GM19240 (cell line): ENCODE results near the gene GYPB.
"Not testable (repeated sequence)": the region's sequence is repeated elsewhere in the genome, so short reads cannot be mapped to it uniquely, and the experiment has no call there.

Experiments used
- DNase-seq: peaks from one replicate; pipeline ENCODE4 v3.0.0; 2011; ENCODE audit warnings: low spot score; ENCODE audit not compliant: insufficient read length

Gene GYPB

GRCh38 chr4:144019277-144019676, at the start of gene GYPB:
TSS of gene GYPB (minus strand) at chr4:144019380. CDS start at chr4:144019287, 93 bp downstream.
- DNase-seq: not testable (repeated sequence)

- not testable (repeated sequence) for DNase-seq
These were observed 42.4 kb upstream of the GYPB start for GRCh38 chr4:144061556-144061955.

GRCh38 chr4:144060234-144060859, 41.2 kb upstream of the GYPB start:
- DNase-seq: not testable (repeated sequence)

GRCh38 chr4:144056800-144057199, 37.6 kb upstream of the GYPB start:
- no peak for DNase-seq

GRCh38 chr4:144055336-144055735, 36.2 kb upstream of the GYPB start:
- not testable (repeated sequence) for DNase-seq

GRCh38 chr4:144051494-144051893, 32.3 kb upstream of the GYPB start:
- DNase-seq: not testable (repeated sequence)

GRCh38 chr4:144050631-144051030, 31.5 kb upstream of the GYPB start:
- DNase-seq: not testable (repeated sequence)

- not testable (repeated sequence) for DNase-seq
These were observed 30.6 kb upstream of the GYPB start for GRCh38 chr4:144049495-144050424.

- not testable (repeated sequence) for DNase-seq
These were observed 25.8 kb upstream of the GYPB start for GRCh38 chr4:144044936-144045335.

GRCh38 chr4:144032580-144032979, 13.4 kb upstream of the GYPB start:
- not testable (repeated sequence) for DNase-seq

GRCh38 chr4:144031875-144032274, 12.7 kb upstream of the GYPB start:
- not testable (repeated sequence) for DNase-seq

- DNase-seq: not testable (repeated sequence)
These were observed 12.2 kb upstream of the GYPB start for GRCh38 chr4:144031369-144031768.

GRCh38 chr4:144030708-144031107, 11.5 kb upstream of the GYPB start:
- DNase-seq: not testable (repeated sequence)

- not testable (repeated sequence) for DNase-seq
These were observed 7.5 kb upstream of the GYPB start for GRCh38 chr4:144026682-144027081.

GRCh38 chr4:144024399-144025053, 5.3 kb upstream of the GYPB start:
- DNase-seq: not testable (repeated sequence)

- DNase-seq: not testable (repeated sequence)
These were observed 3.7 kb upstream of the GYPB start for GRCh38 chr4:144022772-144023400.

GRCh38 chr4:144021336-144021990, 2.3 kb upstream of the GYPB start:
- not testable (repeated sequence) for DNase-seq

- DNase-seq: not testable (repeated sequence)
These were observed 768 bp downstream of the GYPB start for GRCh38 chr4:144018223-144019000.

- DNase-seq: not testable (repeated sequence)
These were observed 1.9 kb downstream of the GYPB start for GRCh38 chr4:144017271-144017670.

- DNase-seq: not testable (repeated sequence)
These were observed 3.0 kb downstream of the GYPB start for GRCh38 chr4:144016057-144016605.
